Stimulated activated CD4-positive, alpha-beta T cell treated with anti-CD3 and anti-CD28 coated beads, Interleukin-15, amount 100 ng/mL, for 1 hour (primary cell): ENCODE data around the gene MPHOSPH8.

Experiments used
- DNase-seq, 2 donors: peaks; one replicate each; pipeline ENCODE4 v3.0.0-alpha.2; 2020; ENCODE audit warnings: low read depth in 1 of 2, low spot score in 1 of 2

The MPHOSPH8 gene

GRCh38 chr13:19633479-19634255 is at the start of gene MPHOSPH8:
Gene MPHOSPH8 (plus strand): TSS chr13:19633659. CDS start chr13:19633749, 90 bp downstream.
- peak; percentile 83 to 85 for DNase-seq

DNA sequence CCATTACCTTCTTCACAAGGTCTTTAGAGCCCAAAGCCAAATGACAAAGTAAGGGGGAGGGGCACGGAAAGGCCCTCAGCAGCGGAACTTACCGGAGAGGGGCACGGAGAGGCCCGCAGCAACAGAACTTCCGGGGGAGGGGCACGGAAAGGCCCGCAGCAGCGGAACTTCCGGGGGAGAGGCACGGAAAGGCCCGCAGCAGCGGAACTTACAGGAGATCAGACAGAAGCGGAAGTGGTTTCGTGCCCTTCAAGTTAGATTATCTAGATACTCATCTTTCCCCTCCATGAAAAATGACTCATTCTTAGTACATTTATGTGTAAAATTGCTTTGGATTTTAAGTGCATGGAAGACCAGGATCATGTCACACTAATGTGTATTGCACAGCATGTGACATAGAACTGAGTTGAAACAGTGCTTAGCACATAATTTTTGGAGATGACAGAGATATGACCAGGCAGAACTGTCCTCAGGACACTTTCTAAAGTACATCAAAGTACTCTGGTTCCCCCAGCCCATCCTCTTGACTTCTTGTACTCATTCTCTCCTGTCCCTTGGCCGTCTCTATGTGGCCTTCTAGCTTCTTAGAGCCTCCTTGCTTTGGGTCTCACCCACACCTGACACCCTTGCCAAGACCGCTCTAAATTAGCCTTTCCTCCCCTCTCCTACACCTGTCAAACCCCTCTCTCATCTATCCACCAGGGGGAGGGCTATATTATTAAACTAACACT is 46.4 kb upstream of the MPHOSPH8 start:
- peak; percentile 52 to 58 for DNase-seq

DNA sequence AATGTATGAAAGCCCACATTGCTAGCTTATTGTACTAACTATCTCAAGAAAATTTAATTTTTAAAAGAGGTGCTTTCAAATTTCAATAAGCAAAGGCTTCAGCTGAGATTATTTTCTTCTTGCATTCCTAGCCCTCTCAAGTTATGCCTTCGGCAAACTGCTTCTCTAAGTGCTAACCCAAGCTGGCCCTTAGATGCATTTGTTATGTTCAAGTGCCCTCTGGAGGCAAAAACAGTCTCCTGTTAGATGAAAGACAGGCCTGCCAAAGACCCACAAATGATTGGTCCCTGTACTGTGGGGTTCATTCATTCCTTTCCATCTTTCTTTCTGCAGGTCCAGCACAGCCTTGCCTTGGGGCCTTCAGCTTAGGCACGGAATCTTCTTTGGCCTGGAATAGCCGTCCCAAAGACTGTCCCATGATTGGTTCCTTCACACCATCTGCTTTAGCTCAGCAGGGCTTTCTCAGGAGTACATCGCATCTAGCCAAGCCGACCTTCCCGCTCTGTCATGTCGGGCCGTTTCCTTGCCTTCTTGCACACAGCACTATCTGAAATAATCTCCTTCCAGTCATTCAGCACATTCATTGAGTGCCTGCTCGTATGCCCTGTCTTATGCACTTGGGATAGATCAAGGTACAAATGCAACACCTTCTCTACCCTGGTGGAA is 45.7 kb upstream of the MPHOSPH8 start:
- no peak for DNase-seq

DNA sequence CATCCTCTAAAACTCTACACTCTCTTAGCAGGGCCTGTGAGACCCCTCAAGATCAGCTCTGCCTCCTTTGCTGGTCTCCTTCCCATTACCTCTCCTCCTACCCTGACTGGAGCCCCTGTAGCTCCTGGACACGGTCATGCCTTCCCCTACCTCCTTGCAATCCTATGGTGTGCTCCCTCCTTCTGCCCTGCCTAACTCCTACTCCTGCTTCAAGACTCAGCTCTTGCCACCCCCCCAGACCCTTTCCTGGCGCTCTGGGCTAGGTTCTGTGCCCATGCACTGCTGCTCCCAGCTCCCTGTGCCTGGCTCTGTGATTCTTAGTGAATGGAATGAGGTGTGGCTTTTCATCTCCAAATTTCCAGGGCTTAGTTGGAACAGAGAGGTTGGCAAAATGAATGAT is 44.1 kb upstream of the MPHOSPH8 start:
- no peak for DNase-seq

GRCh38 chr13:19590423-19590822 is 43.0 kb upstream of the MPHOSPH8 start:
- DNase-seq: no peak

DNA sequence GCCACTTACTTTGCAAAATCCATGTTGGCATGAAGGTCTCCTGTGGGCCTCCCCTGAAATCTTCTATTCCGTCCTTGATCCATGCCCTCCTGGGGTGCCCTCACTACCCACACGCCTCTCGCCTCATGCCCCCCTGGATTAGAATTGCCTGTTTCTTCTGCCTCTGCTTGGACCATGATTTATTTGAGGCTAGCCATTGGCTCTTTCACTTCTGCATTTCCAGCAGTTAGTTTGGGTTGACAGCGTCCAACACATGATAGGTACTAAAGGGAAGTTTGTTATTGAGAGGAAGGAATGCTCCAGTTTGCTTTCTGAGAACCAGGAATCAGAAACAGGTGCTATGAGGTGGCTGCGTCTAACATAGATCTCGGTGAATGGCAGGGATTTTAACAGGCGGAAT is 41.6 kb upstream of the MPHOSPH8 start:
- DNase-seq: no peak

DNA sequence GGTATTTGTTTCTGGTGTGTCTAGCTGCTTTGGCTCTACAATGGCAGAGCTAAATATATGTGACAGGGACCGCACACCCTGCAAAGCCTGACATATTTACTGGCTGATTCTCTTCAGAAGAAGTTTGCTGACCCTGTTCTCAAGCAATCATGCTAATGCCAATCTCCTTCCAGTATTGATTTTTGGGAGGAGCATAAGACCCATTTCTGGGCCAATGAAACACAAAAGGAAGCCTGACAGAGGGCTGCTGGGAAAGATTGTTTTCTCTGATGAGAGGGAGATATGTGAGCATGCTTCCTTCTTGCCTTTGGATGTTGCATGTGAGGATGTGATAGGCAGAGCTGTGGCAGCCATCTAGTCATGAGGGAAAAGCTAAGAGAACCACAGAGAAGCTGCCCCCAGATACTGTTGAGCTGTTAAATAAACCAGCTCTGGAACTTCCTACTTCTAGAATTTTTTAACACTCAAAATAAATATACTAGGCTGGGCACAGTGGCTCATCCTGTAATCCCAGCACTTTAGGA is 40.7 kb upstream of the MPHOSPH8 start:
- DNase-seq: no peak

GRCh38 chr13:19596086-19596485 is 37.4 kb upstream of the MPHOSPH8 start:
- DNase-seq: no peak

DNA sequence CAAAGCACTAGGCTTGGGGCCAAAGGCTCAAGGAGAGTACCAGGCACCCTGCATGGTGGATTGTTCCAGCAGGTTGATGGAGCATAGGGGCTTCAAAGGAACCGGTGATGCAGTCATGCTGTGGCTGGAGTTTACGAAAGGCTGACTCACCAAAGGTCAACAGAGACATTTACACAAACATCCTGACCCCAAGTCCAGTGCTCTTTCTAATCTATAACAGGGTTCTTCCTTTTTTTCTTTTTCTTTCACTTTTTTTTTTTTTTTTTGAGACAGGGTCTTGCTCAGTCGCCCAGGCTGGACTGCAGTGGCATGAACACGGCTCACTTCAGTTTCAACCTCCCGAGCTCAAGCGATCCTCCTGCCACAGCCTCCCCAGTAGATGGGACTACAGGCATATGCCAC is 36.5 kb upstream of the MPHOSPH8 start:
- DNase-seq: no peak

DNA sequence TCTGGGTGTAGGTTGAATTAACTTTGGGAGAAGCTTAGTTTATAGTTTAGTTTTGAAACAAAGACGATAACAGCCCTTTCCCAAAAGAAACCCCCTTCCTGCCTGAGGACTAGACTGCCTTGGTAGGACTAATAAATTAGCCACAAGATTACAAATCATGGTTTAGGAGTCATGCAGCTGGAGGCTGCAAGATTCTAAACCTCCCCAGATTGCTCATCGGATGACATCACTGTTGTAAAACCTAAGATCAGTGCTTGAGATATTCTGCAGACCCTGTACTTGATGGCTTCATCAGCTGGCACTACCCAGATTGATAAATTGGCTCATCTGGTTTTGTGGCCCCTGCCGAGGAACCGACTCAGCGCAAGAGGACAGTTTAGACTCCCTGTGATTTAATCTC is 35.9 kb upstream of the MPHOSPH8 start:
- no peak for DNase-seq

GRCh38 chr13:19601749-19602725 is 31.4 kb upstream of the MPHOSPH8 start:
- peak in 1 of 2 donors; percentile 21 for DNase-seq

DNA sequence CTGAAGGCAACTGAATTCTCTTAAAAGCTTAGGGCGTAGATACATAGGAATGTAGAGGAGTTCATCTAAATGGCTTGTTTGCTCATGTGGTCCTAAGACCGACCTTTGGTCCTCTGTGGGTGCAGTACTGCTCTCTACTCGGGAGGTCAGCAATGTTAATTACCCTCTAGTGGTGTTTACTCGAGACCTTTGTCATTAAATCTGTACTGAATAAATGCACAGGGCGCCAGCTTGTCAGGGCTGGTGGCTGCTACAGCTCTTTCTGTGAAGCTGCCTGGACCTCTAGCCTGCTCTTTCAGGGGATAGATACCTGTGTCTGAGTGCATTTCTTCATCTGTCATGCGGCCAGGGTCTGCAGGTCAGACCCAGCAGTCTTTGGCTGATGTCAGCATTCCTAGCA is 29.2 kb upstream of the MPHOSPH8 start:
- DNase-seq: no peak

- no peak for DNase-seq
These were observed 28.1 kb upstream of the MPHOSPH8 start for GRCh38 chr13:19605161-19605955.

- DNase-seq: no peak
These were observed 27.3 kb upstream of the MPHOSPH8 start for GRCh38 chr13:19606152-19606551.

GRCh38 chr13:19606737-19607136 is 26.7 kb upstream of the MPHOSPH8 start:
- DNase-seq: no peak

DNA sequence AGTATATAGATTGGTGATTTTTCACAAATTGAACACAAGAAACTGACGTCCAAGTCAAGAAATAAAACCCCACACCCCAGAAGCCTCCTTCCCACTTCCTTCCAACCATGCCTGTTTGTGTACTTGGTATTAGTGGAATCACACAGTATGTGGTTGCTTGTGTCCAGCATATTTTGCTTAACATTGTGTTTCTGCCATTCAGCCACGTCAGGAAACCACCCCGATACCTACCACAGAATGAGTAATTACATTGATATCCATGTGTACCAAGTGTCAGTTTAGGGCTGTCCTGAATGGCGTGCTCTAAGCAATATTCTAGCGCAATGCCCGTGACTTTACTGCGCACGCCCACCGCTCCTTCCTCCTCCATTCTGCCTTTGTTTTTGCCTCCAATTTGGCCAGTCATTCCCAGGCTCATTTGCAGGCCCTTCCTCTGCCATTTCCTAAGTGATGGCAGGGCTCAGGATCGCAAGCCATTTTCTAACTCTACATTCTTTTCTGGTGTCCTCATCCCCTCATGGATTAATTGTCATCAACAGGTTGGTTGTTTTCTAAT is 25.9 kb upstream of the MPHOSPH8 start:
- DNase-seq: no peak

GRCh38 chr13:19618977-19619376 is 14.5 kb upstream of the MPHOSPH8 start:
- DNase-seq: no peak

GRCh38 chr13:19622193-19622592 is 11.3 kb upstream of the MPHOSPH8 start:
- DNase-seq: no peak

- DNase-seq: no peak
These were observed 9.2 kb upstream of the MPHOSPH8 start for GRCh38 chr13:19624265-19624664.
